Measurements from ENCODE around the gene CDC20B. TPM values are rescaled to one million over a fixed set of nuclear protein-coding genes. Genes with fewer than 3 reads are reported as not detected.

Gene CDC20B
- total RNA-seq, 1 donor from 2014 or later: not detected

- H3K27ac Mint-ChIP-seq (ENCODE audit: unreplicated experiment): no peak overlapping the region
- no peaks in the 10 kb centered on the region for H3K4me1 Mint-ChIP-seq
- H3K9me3 Mint-ChIP-seq: peaks cover 5% of the 10 kb centered on the region
- H3K36me3 Mint-ChIP-seq (ENCODE audit: low read depth): no peaks in the 10 kb centered on the region
- no peak overlapping the region for H3K4me3 Mint-ChIP-seq
- TF ChIP-seq CTCF (conservative IDR thresholded peaks at IDR 0.05): no peak
- no peak for DNase-seq (ENCODE audit: low read depth, low spot score)
- H3K27me3 Mint-ChIP-seq (ENCODE audit: low read depth): no peaks in the 10 kb centered on the region
Observed at GRCh38 chr5:55071413-55071812, 101.6 kb downstream of the CDC20B start.

- Mint-ChIP-seq H3K27ac (ENCODE audit: unreplicated experiment) (no peak overlapping the region), H3K9me3 (peaks cover 5% of the 10 kb centered on the region), H3K36me3 (ENCODE audit: low read depth) (no peaks in the 10 kb centered on the region), H3K27me3 (ENCODE audit: low read depth) (no peaks in the 10 kb centered on the region), H3K4me3 (no peak overlapping the region), H3K4me1 (no peaks in the 10 kb centered on the region)
- no peak for TF ChIP-seq CTCF (conservative IDR thresholded peaks at IDR 0.05)
- no peak for DNase-seq (ENCODE audit: low read depth, low spot score)
Observed at GRCh38 chr5:55070968-55071367, 102.0 kb downstream of the CDC20B start.

- no peak for DNase-seq (ENCODE audit: low read depth, low spot score)
- H3K27ac Mint-ChIP-seq (ENCODE audit: unreplicated experiment): no peak overlapping the region
- no peaks in the 10 kb centered on the region for H3K4me1 Mint-ChIP-seq
- H3K27me3 Mint-ChIP-seq (ENCODE audit: low read depth): peaks cover 2% of the 10 kb centered on the region
- H3K36me3 Mint-ChIP-seq (ENCODE audit: low read depth): no peaks in the 10 kb centered on the region
- no peak overlapping the region for H3K4me3 Mint-ChIP-seq
- TF ChIP-seq CTCF (conservative IDR thresholded peaks at IDR 0.05): no peak
- peaks cover 5% of the 10 kb centered on the region for H3K9me3 Mint-ChIP-seq
Observed at GRCh38 chr5:55066277-55066676, 106.7 kb downstream of the CDC20B start.

GRCh38 chr5:55064523-55064922 is 108.5 kb downstream of the CDC20B start:
- Mint-ChIP-seq H3K9me3 (peaks cover 8% of the 10 kb centered on the region), H3K4me1 (no peaks in the 10 kb centered on the region), H3K27me3 (ENCODE audit: low read depth) (peaks cover 2% of the 10 kb centered on the region), H3K27ac (ENCODE audit: unreplicated experiment) (no peak overlapping the region), H3K4me3 (no peak overlapping the region), H3K36me3 (ENCODE audit: low read depth) (no peaks in the 10 kb centered on the region)
- TF ChIP-seq CTCF (conservative IDR thresholded peaks at IDR 0.05): no peak
- no peak for DNase-seq (ENCODE audit: low read depth, low spot score)

GRCh38 chr5:55063899-55064298 is 109.1 kb downstream of the CDC20B start:
- Mint-ChIP-seq H3K36me3 (ENCODE audit: low read depth) (no peaks in the 10 kb centered on the region), H3K9me3 (peaks cover 8% of the 10 kb centered on the region), H3K27ac (ENCODE audit: unreplicated experiment) (no peak overlapping the region), H3K4me1 (no peaks in the 10 kb centered on the region), H3K27me3 (ENCODE audit: low read depth) (peaks cover 2% of the 10 kb centered on the region), H3K4me3 (no peak overlapping the region)
- no peak for DNase-seq (ENCODE audit: low read depth, low spot score)
- no peak for TF ChIP-seq CTCF (conservative IDR thresholded peaks at IDR 0.05)

Data from neural crest cell (in vitro differentiated cells).